GM23338 (cell line): Measurements from ENCODE around the gene TTC23. TPM values are rescaled to one million over a fixed set of nuclear protein-coding genes. Genes with fewer than 3 reads are reported as not detected.

Source experiments
- ATAC-seq: fragments of 200-7000 bp; cut with Tn5 transposase; 3 replicates; pipeline ENCODE4 v1.9.1; 2020
- DNase-seq: peaks from one replicate; pipeline ENCODE4 v3.0.0-alpha.2; 2015; ENCODE audit warnings: low spot score
- H2AFZ ChIP-seq: fragments of 200-600 bp; sonication (generic); 2 replicates; pipeline ENCODE4 v1.8.0; 2016; ENCODE audit warnings: antibody characterized with exemption, mild to moderate bottlenecking, moderate library complexity
- H3F3A ChIP-seq: fragments of 200-600 bp; sonication (generic); replicated peaks from 2 replicates; pipeline ENCODE4 v1.8.0; 2017; ENCODE audit warnings: antibody characterized with exemption, mixed run types, low read depth
- H3K27ac ChIP-seq: fragments of 200-600 bp; sonication (generic); 2 replicates; pipeline ENCODE4 v1.6.1; 2016; ENCODE audit warnings: low read depth
- H3K27me3 ChIP-seq: fragments of 200-600 bp; sonication (generic); 2 replicates; pipeline ENCODE4 v1.8.0; 2016; ENCODE audit warnings: mild to moderate bottlenecking, mixed run types, moderate library complexity; ENCODE audit not compliant: insufficient read depth
- H3K36me3 ChIP-seq: fragments of 200-600 bp; sonication (generic); 2 replicates; pipeline ENCODE4 v1.8.0; 2016; ENCODE audit warnings: mild to moderate bottlenecking; ENCODE audit not compliant: insufficient read depth
- H3K4me1 ChIP-seq: fragments of 200-600 bp; sonication (generic); 2 replicates; pipeline ENCODE4 v1.8.0; 2016; ENCODE audit warnings: mild to moderate bottlenecking, moderate library complexity; ENCODE audit not compliant: insufficient read depth
- H3K4me2 ChIP-seq: fragments of 200-600 bp; sonication (generic); 2 replicates; pipeline ENCODE4 v1.7.1; 2017; ENCODE audit warnings: mixed run types
- H3K4me3 ChIP-seq: fragments of 200-600 bp; sonication (generic); 2 replicates; pipeline ENCODE4 v1.6.1; 2016; ENCODE audit warnings: mixed run types
- H3K79me2 ChIP-seq: fragments of 200-600 bp; sonication (generic); replicated peaks from 2 replicates; pipeline ENCODE4 v1.8.0; 2017; ENCODE audit warnings: mild to moderate bottlenecking; ENCODE audit not compliant: insufficient read depth
- H3K9me2 ChIP-seq: fragments of 200-600 bp; sonication (generic); 2 replicates; pipeline ENCODE4 v1.8.0; 2017; ENCODE audit not compliant: insufficient read depth
- H4K20me1 ChIP-seq: fragments of 200-600 bp; sonication (generic); replicated peaks from 2 replicates; pipeline ENCODE4 v1.8.0; 2017; ENCODE audit warnings: mild to moderate bottlenecking; ENCODE audit not compliant: insufficient read depth
- H3K27ac Mint-ChIP-seq: 2 replicates; pipeline ENCODE4 v1.8.0; 2020; ENCODE audit warnings: inconsistent platforms, mild to moderate bottlenecking, moderate library complexity, mixed read lengths
- H3K27me3 Mint-ChIP-seq: 3 replicates; pipeline ENCODE4 v1.8.0; 2022; ENCODE audit warnings: low read depth, mild to moderate bottlenecking, moderate library complexity, mixed read lengths, inconsistent platforms; ENCODE audit not compliant: insufficient read depth, poor library complexity
- H3K36me3 Mint-ChIP-seq: 3 replicates; pipeline ENCODE4 v1.8.0; 2021; ENCODE audit warnings: low read depth, mild to moderate bottlenecking, inconsistent platforms, moderate library complexity, mixed read lengths
- H3K4me1 Mint-ChIP-seq: 3 replicates; pipeline ENCODE4 v1.8.0; 2020; ENCODE audit warnings: mild to moderate bottlenecking, inconsistent platforms, mixed read lengths
- H3K4me3 Mint-ChIP-seq: 3 replicates; pipeline ENCODE4 v1.8.0; 2021; ENCODE audit warnings: moderate library complexity, mild to moderate bottlenecking, inconsistent platforms, mixed read lengths
- H3K9me3 Mint-ChIP-seq: 3 replicates; pipeline ENCODE4 v1.8.0; 2020; ENCODE audit warnings: moderate library complexity, mild to moderate bottlenecking, inconsistent platforms, mixed read lengths
- CREB1 ChIP-seq: fragments of 250-450 bp; sonication (Bioruptor Pico); IDR thresholded peaks from 2 replicates; pipeline ENCODE4 v1.5.0; 2020; ENCODE audit warnings: low read depth, mild to moderate bottlenecking, moderate library complexity
- EZH2 ChIP-seq: fragments of 200-600 bp; sonication (generic); IDR thresholded peaks from one replicate; pipeline ENCODE4 v1.8.0; 2017; ENCODE audit warnings: antibody characterized with exemption, mild to moderate bottlenecking, low read depth; ENCODE audit not compliant: unreplicated experiment
- EZH2phosphoT487 ChIP-seq: fragments of 200-600 bp; sonication (generic); IDR thresholded peaks from one replicate; pipeline ENCODE4 v1.8.1; 2018; ENCODE audit warnings: antibody characterized with exemption; ENCODE audit not compliant: unreplicated experiment
- JUNB ChIP-seq: IDR thresholded peaks from one replicate; pipeline ENCODE4 v1.6.1; 2016; ENCODE audit warnings: antibody characterized with exemption; ENCODE audit not compliant: unreplicated experiment
- NANOG ChIP-seq: IDR thresholded peaks from 2 replicates; pipeline ENCODE4 v1.6.1; 2016; ENCODE audit warnings: antibody characterized with exemption, borderline replicate concordance
- POLR2AphosphoS5 ChIP-seq: IDR thresholded peaks from 2 replicates; pipeline ENCODE4 v1.6.1; 2016; ENCODE audit warnings: antibody characterized with exemption, low read depth
- REST ChIP-seq: IDR thresholded peaks from one replicate; pipeline ENCODE4 v1.6.1; 2018; ENCODE audit warnings: antibody characterized with exemption; ENCODE audit not compliant: unreplicated experiment
- STAT1 ChIP-seq: IDR thresholded peaks from one replicate; pipeline ENCODE4 v1.6.1; 2016; ENCODE audit warnings: antibody characterized with exemption; ENCODE audit not compliant: unreplicated experiment
- ZNF114 ChIP-seq: fragments of 250-450 bp; sonication (Bioruptor Pico); IDR thresholded peaks from 2 replicates; pipeline ENCODE4 v1.5.0; 2020; ENCODE audit warnings: mild to moderate bottlenecking, moderate library complexity
- ZNF331 ChIP-seq: fragments of 250-450 bp; sonication (Bioruptor Pico); IDR thresholded peaks from 2 replicates; pipeline ENCODE4 v1.5.0; 2020; ENCODE audit warnings: low read depth, mild to moderate bottlenecking, moderate library complexity
- ZNF462 ChIP-seq: fragments of 250-450 bp; sonication (Bioruptor Pico); IDR thresholded peaks from 2 replicates; pipeline ENCODE4 v1.5.0; 2020; ENCODE audit warnings: mild to moderate bottlenecking, moderate library complexity
- polyA plus RNA-seq: library from polyadenylated mRNA; unstranded; fragments of >200 nt; fragmentation: Nextera tagmentation; extraction: Ambion mirVana; gene quantifications from 2 replicates; pipeline ENCODE4 v1.2.1, GENCODE V29; 2016
- total RNA-seq: library from RNA; depleted of rRNA; stranded (reverse); fragments of >200 nt; shearing (Covaris generic); gene quantifications from 2 replicates; pipeline ENCODE4 v1.2.3, GENCODE V29; 2014
- TF ChIP-seq, protein P1 (sequence below): IDR thresholded peaks from 2 replicates; pipeline ENCODE4 v1.6.1; 2016; ENCODE audit warnings: antibody characterized with exemption
- TF ChIP-seq, protein P2 (sequence below), 2 experiments: fragments of 200-600 bp in 1 of 2; sonication (generic) in 1 of 2; conservative IDR thresholded peaks; 2 replicates each; pipeline versions ENCODE4 v1.5.1 to v1.6.1; 2016 to 2017; ENCODE audit warnings: antibody characterized with exemption in 2 of 2, low read depth in 2 of 2, mild to moderate bottlenecking in 2 of 2, moderate library complexity in 1 of 2

Gene TTC23
- total and polyA plus RNA-seq, 2 experiments from 2014 or later, result 6.3 to 25.2 TPM

DNA sequence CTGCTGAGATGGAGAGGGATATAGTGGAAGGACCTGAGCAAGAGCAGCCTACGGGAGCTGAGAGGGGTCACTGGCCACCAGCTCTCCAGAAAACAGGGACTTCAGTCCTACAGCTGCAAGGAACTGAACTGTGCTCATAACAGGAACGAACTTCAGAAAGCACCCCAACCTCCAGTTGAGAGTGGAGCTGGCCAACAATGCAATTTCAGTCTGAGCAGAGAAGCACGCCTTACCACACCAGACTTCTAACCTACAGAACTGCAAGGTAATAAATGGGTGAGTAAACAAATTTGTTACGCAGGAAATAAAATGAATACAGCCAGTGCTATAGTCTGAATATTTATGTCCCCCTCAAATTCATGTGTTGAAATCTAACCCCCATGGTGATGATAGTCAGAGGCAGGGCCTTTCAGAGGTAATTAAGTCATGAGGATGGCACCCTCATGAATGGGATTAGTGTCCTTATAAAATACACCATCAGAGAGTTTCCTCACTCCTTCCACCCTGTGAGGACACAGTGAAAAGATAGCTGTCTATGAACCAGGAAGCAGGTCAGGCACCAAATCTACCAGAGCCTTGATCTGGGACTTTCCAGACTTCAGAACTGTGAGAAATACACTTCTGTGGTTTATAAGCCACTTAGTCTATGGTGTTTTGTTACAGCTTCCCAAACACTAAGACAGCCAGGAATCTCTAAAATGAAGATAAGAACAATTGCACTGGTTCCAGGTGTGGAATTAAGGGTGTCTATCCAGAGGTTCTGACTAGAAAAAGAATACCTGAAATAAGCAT, 85.9 kb downstream of the TTC23 start:
- Mint-ChIP-seq H3K36me3 (no peaks in the 10 kb centered on the region; the same call in 1 of the 3 replicates), H3K4me3 (no peak overlapping the region), H3K9me3 (no peaks in the 10 kb centered on the region), H3K27me3 (peaks cover 4% of the 10 kb centered on the region), H3K27ac (no peak overlapping the region), H3K4me1 (no peaks in the 10 kb centered on the region)
- DNase-seq (no peak), ATAC-seq (no peak)
- no peak for TF ChIP-seq EZH2
- TF ChIP-seq JUNB, result no peak
- TF ChIP-seq POLR2AphosphoS5, result no peak
- TF ChIP-seq EZH2phosphoT487, result no peak
- TF ChIP-seq, protein P1, sequence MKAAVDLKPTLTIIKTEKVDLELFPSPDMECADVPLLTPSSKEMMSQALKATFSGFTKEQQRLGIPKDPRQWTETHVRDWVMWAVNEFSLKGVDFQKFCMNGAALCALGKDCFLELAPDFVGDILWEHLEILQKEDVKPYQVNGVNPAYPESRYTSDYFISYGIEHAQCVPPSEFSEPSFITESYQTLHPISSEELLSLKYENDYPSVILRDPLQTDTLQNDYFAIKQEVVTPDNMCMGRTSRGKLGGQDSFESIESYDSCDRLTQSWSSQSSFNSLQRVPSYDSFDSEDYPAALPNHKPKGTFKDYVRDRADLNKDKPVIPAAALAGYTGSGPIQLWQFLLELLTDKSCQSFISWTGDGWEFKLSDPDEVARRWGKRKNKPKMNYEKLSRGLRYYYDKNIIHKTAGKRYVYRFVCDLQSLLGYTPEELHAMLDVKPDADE, result no peak
- no peak for TF ChIP-seq STAT1
- TF ChIP-seq, protein P2, sequence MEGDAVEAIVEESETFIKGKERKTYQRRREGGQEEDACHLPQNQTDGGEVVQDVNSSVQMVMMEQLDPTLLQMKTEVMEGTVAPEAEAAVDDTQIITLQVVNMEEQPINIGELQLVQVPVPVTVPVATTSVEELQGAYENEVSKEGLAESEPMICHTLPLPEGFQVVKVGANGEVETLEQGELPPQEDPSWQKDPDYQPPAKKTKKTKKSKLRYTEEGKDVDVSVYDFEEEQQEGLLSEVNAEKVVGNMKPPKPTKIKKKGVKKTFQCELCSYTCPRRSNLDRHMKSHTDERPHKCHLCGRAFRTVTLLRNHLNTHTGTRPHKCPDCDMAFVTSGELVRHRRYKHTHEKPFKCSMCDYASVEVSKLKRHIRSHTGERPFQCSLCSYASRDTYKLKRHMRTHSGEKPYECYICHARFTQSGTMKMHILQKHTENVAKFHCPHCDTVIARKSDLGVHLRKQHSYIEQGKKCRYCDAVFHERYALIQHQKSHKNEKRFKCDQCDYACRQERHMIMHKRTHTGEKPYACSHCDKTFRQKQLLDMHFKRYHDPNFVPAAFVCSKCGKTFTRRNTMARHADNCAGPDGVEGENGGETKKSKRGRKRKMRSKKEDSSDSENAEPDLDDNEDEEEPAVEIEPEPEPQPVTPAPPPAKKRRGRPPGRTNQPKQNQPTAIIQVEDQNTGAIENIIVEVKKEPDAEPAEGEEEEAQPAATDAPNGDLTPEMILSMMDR (conservative IDR thresholded peaks at IDR 0.05; ENCODE audit: low read depth in 2 of 2), result no peak
- TF ChIP-seq REST, result no peak
- TF ChIP-seq NANOG, result no peak
- TF ChIP-seq ZNF114, result no peak
- no peak for TF ChIP-seq ZNF462
- no peak for TF ChIP-seq CREB1 (CRISPR knock-in tag)
- no peak for TF ChIP-seq ZNF331 (CRISPR knock-in tag)
- no peaks in the 10 kb centered on the region for H3K9me2 ChIP-seq
- H3K27ac ChIP-seq, result no peak overlapping the region
- H3F3A ChIP-seq, result no peaks in the 10 kb centered on the region
- no peaks in the 10 kb centered on the region for H4K20me1 ChIP-seq
- no peak overlapping the region for H2AFZ ChIP-seq
- no peaks in the 10 kb centered on the region for H3K79me2 ChIP-seq
- no peaks in the 10 kb centered on the region for H3K4me1 ChIP-seq
- no peaks in the 10 kb centered on the region for H3K27me3 ChIP-seq
- no peak overlapping the region for H3K4me3 ChIP-seq
- H3K36me3 ChIP-seq, result no peaks in the 10 kb centered on the region
- no peak overlapping the region for H3K4me2 ChIP-seq
